GM18517 (cell line): ENCODE data around the gene CSK.

Source experiments
- ATAC-seq: cut with Tn5 transposase; IDR thresholded peaks from one replicate; pipeline ENCODE4 v1.9.1; 2021; ENCODE audit warnings: mild to moderate bottlenecking, moderate library complexity; ENCODE audit not compliant: unreplicated experiment

The CSK gene

DNA sequence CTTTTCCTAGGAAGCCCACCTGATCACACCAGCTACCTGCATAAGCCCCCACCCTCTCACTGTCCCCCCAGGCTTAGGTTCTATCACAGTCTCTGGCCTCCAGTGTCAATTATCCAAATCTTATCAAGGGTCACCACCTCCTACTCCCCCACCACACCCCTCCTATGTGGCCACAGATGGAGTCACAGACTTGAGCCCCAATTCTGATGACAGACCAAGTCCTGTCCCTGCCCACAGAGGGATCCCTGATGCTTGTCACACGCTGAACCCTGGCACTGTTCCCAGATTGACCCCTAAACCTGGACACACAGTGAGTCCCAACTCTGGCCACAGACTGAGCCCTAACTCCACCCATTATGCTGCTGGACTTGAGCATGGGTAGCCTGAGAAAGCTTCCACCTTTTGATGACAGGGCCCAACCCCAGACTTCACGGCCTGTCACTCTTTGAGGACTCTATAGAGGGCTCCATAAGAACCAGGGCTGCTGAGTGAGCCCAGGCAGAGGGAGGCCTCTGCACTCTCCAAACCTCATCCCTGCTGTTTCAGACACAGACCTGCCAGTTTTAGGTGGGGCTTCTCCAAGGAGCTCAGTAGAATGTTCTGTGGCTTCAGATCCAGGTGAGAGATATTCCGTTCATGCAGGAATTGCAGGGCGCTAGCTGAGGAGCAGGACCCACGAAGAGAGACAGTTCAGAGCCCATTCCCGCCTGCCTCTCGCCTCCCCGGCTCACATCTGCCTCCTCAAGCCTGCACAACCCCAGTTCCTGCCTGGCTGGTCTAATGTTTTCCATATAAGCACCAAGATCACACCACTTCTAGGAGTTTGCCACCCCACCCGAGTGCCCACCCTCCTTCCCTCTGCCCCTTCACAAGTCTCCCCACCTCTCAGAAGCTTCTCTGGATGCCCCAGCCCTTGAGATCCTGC, 59.2 kb downstream of the CSK start:
- ATAC-seq: no peak

DNA sequence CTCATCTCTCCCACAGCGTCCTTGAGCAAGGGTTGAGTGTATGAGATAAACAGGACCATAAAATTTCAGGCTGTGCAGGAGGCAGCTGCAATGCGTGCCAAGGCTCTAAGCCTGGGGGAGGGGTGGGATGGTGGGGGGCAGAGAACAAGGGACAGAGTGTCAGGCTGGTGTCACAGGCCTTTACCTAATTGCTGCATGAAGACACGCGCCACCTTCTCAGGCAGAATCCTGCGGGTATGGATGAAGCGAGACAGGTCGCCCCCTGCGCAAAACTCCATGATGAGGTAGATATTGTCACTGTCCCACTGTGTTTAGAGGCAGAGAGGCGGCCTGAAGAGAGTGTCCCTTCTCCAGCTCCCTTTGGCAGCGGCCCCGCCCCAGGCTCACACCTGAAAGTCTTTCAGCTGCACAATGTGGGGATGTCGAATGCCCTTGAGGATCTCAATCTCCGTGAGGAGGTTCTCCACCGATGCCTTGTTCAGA, 60.1 kb downstream of the CSK start:
- ATAC-seq: no peak

GRCh38 chr15:74842581-74843444, 60.9 kb downstream of the CSK start, which contains the start of gene ULK3:
Gene ULK3 (minus strand): TSS chr15:74843156. CDS start chr15:74843105, 51 bp downstream.
- ATAC-seq: peak; percentile 78

- ATAC-seq: no peak
Measured at GRCh38 chr15:74843445-74843828, 61.6 kb downstream of the CSK start.

- no peak for ATAC-seq
Measured at GRCh38 chr15:74843891-74844299, 62.0 kb downstream of the CSK start.

GRCh38 chr15:74844319-74845207, 62.7 kb downstream of the CSK start:
- ATAC-seq: no peak

DNA sequence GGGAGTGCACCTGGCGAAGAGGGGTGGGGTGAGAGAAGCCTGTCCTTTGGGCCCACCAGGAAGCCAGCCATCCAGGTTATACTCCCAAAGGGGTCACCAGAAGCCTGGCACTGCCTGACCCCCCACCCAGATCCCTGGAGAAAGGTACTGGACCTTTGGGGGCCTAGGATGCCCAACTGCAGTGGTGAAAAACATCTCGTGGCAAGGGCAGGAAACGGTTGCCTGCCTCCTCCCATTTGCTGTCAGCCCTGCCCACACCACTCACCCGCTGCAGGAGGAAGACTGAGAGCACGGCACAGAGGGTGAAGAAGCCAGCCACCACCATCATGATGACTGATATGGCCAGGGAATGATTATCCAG, 63.3 kb downstream of the CSK start:
- ATAC-seq: no peak

DNA sequence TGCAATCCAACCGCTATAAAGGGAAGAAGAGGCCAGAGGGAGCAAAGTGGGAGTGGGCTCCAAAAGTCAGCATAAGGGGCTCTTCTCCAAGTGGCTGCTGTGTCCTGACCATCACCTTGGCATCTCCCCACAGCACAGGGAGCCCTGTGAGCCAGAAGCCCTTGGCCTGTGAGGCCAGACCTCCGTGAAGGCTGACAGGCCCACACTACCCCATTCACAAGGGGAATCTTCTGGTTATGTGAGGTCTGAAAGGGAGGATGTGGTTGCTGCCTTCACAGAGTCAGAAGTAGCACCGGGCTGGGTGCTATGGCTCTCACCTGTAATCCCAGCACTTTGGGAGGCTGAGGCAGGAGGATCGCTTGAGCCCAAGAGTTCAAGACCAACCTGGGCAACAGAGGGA, 63.7 kb downstream of the CSK start:
- ATAC-seq: no peak

DNA sequence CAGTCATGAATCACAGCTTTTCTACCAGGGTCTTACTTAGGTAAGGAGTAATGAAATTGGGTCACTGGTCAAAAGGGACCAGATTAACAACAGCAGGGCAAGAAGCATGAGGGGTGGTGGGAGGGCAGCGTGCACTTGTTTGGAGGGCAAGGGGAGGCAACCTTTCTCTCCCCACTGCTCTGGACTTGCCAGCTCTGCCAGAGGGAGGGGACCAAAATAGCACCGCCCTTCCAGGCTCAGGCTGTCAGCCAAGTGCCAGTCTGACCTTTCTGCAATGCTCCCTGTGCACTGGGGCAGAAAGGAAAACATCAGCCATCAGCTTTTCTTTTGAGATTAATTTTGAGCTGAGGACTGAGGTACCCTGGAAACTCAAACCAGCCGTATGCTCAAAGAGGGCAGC, 65.6 kb downstream of the CSK start:
- no peak for ATAC-seq

DNA sequence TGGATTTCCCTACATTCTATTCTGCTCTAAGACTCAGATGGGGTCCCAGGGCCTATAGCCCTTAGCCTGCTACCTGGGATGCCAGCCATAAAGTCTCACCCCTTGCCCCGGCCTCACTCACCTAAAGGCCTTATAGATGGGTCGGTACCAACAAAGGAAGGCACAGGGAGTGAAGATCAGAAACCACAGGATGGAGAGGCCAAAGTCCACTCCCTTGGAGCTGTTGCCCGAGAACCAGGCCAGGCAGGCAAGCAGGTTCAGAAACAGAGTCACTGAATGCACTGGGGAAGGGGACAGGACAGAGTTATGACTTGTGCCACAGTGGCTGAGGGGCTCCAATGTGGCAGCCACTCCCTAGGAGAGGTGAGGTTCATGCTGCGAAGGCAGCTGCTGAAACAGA, 68.5 kb downstream of the CSK start:
- ATAC-seq: no peak

- ATAC-seq: no peak
Measured at GRCh38 chr15:74851960-74852359, 70.1 kb downstream of the CSK start.
